GM23338 (cell line): Measurements from ENCODE around the gene TTLL13.
A peak's percentile ranks its signal among the peaks of the same experiment; 100 is the strongest.
"Not testable (repeated sequence)": the region's sequence is repeated elsewhere in the genome, so short reads cannot be mapped to it uniquely, and the experiment has no call there.

Experiments used
- CREB1 ChIP-seq: fragments of 250-450 bp; sonication (Bioruptor Pico); IDR thresholded peaks from 2 replicates; pipeline ENCODE4 v1.5.0; 2020; ENCODE audit warnings: low read depth, mild to moderate bottlenecking, moderate library complexity
- ETS1 ChIP-seq: IDR thresholded peaks from 2 replicates; pipeline ENCODE4 v1.6.1; 2016; ENCODE audit warnings: antibody characterized with exemption
- EZH2 ChIP-seq: fragments of 200-600 bp; sonication (generic); IDR thresholded peaks from one replicate; pipeline ENCODE4 v1.8.0; 2017; ENCODE audit warnings: antibody characterized with exemption, mild to moderate bottlenecking, low read depth; ENCODE audit not compliant: unreplicated experiment
- EZH2phosphoT487 ChIP-seq: fragments of 200-600 bp; sonication (generic); IDR thresholded peaks from one replicate; pipeline ENCODE4 v1.8.1; 2018; ENCODE audit warnings: antibody characterized with exemption; ENCODE audit not compliant: unreplicated experiment
- NANOG ChIP-seq: IDR thresholded peaks from 2 replicates; pipeline ENCODE4 v1.6.1; 2016; ENCODE audit warnings: antibody characterized with exemption, borderline replicate concordance
- POLR2AphosphoS5 ChIP-seq: IDR thresholded peaks from 2 replicates; pipeline ENCODE4 v1.6.1; 2016; ENCODE audit warnings: antibody characterized with exemption, low read depth
- REST ChIP-seq: IDR thresholded peaks from one replicate; pipeline ENCODE4 v1.6.1; 2018; ENCODE audit warnings: antibody characterized with exemption; ENCODE audit not compliant: unreplicated experiment
- STAT1 ChIP-seq: IDR thresholded peaks from one replicate; pipeline ENCODE4 v1.6.1; 2016; ENCODE audit warnings: antibody characterized with exemption; ENCODE audit not compliant: unreplicated experiment
- ZNF331 ChIP-seq: fragments of 250-450 bp; sonication (Bioruptor Pico); IDR thresholded peaks from 2 replicates; pipeline ENCODE4 v1.5.0; 2020; ENCODE audit warnings: low read depth, mild to moderate bottlenecking, moderate library complexity
- TF ChIP-seq, protein P1 (sequence below), 2 experiments: fragments of 200-600 bp in 1 of 2; sonication (generic) in 1 of 2; conservative IDR thresholded peaks; 2 replicates each; pipeline versions ENCODE4 v1.5.1 to v1.6.1; 2016 to 2017; ENCODE audit warnings: antibody characterized with exemption in 2 of 2, low read depth in 2 of 2, mild to moderate bottlenecking in 2 of 2, moderate library complexity in 1 of 2
- TF ChIP-seq, protein P2 (sequence below): fragments of 250-450 bp; sonication (Bioruptor Pico); IDR thresholded peaks from 2 replicates; pipeline ENCODE4 v1.5.0; 2020; ENCODE audit warnings: mild to moderate bottlenecking, moderate library complexity

DNA sequence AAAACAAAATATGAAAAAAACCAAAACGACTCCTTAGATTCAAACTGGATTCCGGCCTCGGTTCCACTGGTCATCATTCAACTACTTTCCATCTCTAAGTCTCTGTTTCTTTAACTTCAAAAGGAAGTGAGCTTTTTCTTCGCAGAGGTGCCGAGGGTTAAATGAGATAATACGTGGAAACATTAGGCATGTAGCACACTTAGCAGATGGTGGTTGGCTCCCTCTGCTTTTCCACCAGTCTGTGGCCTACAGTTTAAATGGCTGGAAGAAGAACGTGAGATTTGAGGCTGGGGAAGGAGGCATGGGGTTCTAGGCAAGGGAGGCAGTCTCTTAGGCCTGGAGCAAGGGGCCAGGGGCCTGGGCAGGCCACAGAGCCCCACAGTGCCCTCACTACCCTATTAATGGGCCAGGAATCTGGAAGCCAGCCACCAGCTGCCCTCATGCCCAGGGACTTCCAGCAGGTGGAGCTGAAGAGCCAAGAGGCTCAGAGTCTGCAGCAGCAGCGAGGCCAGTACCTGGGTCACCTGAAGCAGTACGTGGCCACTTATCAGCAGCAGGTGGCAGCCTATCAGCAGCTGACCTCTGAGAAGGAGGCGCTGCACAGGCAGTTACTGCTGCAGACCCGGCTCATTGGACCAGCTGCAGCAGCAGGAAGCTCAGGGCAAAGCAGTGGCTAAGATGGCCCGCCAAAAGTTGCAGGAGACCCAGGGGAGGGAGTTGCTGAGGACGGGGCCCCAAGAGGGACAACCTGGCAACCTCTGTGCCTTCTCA is 43.9 kb downstream of the TTLL13 start:
- TF ChIP-seq, protein P1, sequence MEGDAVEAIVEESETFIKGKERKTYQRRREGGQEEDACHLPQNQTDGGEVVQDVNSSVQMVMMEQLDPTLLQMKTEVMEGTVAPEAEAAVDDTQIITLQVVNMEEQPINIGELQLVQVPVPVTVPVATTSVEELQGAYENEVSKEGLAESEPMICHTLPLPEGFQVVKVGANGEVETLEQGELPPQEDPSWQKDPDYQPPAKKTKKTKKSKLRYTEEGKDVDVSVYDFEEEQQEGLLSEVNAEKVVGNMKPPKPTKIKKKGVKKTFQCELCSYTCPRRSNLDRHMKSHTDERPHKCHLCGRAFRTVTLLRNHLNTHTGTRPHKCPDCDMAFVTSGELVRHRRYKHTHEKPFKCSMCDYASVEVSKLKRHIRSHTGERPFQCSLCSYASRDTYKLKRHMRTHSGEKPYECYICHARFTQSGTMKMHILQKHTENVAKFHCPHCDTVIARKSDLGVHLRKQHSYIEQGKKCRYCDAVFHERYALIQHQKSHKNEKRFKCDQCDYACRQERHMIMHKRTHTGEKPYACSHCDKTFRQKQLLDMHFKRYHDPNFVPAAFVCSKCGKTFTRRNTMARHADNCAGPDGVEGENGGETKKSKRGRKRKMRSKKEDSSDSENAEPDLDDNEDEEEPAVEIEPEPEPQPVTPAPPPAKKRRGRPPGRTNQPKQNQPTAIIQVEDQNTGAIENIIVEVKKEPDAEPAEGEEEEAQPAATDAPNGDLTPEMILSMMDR (conservative IDR thresholded peaks at IDR 0.05; ENCODE audit: low read depth in 2 of 2): peak; percentile 82 to 97
- not testable (repeated sequence) for TF ChIP-seq NANOG; REST; ETS1; EZH2phosphoT487; STAT1; EZH2; ZNF331 (CRISPR knock-in tag)
- TF ChIP-seq, protein P2, sequence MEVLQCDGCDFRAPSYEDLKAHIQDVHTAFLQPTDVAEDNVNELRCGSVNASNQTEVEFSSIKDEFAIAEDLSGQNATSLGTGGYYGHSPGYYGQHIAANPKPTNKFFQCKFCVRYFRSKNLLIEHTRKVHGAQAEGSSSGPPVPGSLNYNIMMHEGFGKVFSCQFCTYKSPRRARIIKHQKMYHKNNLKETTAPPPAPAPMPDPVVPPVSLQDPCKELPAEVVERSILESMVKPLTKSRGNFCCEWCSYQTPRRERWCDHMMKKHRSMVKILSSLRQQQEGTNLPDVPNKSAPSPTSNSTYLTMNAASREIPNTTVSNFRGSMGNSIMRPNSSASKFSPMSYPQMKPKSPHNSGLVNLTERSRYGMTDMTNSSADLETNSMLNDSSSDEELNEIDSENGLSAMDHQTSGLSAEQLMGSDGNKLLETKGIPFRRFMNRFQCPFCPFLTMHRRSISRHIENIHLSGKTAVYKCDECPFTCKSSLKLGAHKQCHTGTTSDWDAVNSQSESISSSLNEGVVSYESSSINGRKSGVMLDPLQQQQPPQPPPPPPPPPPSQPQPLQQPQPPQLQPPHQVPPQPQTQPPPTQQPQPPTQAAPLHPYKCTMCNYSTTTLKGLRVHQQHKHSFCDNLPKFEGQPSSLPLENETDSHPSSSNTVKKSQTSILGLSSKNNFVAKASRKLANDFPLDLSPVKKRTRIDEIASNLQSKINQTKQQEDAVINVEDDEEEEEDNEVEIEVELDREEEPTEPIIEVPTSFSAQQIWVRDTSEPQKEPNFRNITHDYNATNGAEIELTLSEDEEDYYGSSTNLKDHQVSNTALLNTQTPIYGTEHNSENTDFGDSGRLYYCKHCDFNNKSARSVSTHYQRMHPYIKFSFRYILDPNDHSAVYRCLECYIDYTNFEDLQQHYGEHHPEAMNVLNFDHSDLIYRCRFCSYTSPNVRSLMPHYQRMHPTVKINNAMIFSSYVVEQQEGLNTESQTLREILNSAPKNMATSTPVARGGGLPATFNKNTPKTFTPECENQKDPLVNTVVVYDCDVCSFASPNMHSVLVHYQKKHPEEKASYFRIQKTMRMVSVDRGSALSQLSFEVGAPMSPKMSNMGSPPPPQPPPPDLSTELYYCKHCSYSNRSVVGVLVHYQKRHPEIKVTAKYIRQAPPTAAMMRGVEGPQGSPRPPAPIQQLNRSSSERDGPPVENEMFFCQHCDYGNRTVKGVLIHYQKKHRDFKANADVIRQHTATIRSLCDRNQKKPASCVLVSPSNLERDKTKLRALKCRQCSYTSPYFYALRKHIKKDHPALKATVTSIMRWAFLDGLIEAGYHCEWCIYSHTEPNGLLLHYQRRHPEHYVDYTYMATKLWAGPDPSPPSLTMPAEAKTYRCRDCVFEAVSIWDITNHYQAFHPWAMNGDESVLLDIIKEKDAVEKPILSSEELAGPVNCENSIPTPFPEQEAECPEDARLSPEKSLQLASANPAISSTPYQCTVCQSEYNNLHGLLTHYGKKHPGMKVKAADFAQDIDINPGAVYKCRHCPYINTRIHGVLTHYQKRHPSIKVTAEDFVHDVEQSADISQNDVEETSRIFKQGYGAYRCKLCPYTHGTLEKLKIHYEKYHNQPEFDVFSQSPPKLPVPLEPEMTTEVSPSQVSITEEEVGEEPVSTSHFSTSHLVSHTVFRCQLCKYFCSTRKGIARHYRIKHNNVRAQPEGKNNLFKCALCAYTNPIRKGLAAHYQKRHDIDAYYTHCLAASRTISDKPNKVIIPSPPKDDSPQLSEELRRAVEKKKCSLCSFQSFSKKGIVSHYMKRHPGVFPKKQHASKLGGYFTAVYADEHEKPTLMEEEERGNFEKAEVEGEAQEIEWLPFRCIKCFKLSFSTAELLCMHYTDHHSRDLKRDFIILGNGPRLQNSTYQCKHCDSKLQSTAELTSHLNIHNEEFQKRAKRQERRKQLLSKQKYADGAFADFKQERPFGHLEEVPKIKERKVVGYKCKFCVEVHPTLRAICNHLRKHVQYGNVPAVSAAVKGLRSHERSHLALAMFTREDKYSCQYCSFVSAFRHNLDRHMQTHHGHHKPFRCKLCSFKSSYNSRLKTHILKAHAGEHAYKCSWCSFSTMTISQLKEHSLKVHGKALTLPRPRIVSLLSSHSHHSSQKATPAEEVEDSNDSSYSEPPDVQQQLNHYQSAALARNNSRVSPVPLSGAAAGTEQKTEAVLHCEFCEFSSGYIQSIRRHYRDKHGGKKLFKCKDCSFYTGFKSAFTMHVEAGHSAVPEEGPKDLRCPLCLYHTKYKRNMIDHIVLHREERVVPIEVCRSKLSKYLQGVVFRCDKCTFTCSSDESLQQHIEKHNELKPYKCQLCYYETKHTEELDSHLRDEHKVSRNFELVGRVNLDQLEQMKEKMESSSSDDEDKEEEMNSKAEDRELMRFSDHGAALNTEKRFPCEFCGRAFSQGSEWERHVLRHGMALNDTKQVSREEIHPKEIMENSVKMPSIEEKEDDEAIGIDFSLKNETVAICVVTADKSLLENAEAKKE (CRISPR knock-in tag): peak; percentile 59; the same call in 1 of the 2 replicates
- TF ChIP-seq POLR2AphosphoS5: peak; percentile 43; the same call in 1 of the 2 replicates
- TF ChIP-seq CREB1 (CRISPR knock-in tag): peak; percentile 71
